ENCODE data around the gene RAMP1.
A peak's percentile ranks its signal among the peaks of the same experiment; 100 is the strongest.

The RAMP1 gene

DNA sequence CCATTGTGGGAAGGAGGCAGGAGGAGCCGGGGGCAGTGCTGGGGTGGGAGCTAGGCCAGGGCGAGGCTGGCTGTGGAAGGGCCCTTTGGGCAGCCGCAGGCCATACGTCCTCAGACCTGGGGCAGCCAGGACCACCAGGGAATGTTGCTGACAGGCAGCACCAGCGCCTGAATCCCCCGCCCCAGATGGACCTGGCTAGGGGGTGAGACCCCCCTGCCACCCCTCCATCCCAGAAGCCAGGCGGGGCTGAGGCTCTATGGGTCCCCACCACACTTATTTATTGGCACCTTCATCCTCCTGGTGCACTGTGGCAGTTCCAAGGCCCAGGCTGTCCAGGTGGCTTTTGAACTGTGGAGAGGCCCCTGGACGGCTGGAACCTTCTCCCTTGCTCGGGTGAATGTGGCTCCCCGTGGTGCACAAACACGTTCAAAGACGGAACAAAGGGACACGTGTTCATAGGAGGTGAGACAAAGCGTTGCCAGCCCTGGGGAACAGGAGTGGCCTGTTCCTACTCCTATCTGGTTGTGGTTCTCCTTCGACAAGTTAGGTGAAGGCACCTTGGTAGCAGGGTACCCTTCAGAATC, 35.1 kb downstream of the RAMP1 start:
- intact Hi-C loops (cut with DNase I; ENCODE audit: low total_unique reads) = loop anchor here (10.0 kb wide), 1 partner anchor 190 kb away; no protein-coding TSS in a partner anchor
- no peak overlapping the region for H3K4me3 ChIP-seq
- H3K9me3 ChIP-seq = no peaks in the 10 kb centered on the region
- TF ChIP-seq, protein P1, sequence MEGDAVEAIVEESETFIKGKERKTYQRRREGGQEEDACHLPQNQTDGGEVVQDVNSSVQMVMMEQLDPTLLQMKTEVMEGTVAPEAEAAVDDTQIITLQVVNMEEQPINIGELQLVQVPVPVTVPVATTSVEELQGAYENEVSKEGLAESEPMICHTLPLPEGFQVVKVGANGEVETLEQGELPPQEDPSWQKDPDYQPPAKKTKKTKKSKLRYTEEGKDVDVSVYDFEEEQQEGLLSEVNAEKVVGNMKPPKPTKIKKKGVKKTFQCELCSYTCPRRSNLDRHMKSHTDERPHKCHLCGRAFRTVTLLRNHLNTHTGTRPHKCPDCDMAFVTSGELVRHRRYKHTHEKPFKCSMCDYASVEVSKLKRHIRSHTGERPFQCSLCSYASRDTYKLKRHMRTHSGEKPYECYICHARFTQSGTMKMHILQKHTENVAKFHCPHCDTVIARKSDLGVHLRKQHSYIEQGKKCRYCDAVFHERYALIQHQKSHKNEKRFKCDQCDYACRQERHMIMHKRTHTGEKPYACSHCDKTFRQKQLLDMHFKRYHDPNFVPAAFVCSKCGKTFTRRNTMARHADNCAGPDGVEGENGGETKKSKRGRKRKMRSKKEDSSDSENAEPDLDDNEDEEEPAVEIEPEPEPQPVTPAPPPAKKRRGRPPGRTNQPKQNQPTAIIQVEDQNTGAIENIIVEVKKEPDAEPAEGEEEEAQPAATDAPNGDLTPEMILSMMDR (IDR thresholded peaks at IDR 0.05) = no peak
- peak overlapping the region; percentile 94 to 99 for H3K27ac ChIP-seq
- peaks cover 0 to 96% (median 55%) of the 10 kb centered on the region in 4 donors for H3K4me1 ChIP-seq
- DNase-seq = peak in 1 of 2 donors; percentile 63
- H3K27me3 ChIP-seq = no peaks in the 10 kb centered on the region
- H3K36me3 ChIP-seq = no peaks in the 10 kb centered on the region

DNA sequence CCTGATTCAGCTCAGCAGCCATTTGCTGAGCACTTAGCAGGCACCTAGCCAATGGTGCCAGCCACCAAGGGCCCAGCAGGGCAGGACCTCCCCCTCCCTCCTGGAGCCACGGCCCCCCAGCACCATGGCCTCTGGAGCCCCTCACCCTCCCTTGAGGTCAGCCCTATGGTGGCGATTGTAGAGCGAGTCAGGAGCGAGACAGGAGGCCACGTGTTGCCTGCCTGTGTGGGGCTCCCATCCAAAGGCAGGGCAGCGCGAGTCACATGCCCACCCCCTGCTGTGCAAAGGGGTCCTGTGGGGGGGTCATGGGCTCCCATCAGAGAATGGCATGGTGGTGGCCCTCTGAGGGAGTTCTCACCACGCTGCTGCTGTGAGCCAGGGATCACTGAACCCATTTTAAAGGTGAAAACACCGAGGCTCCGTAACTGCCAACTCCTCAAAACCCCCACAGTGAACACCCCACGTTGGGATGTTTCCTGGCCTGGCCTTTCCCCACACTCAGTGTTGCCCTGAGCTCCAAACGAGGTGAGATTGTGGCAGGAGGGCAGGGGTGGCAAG, 35.6 kb downstream of the RAMP1 start:
- intact Hi-C loops (cut with DNase I; ENCODE audit: low total_unique reads) = loop anchor here (5.0 to 10.0 kb wide), 2 partner anchors 33 to 190 kb away; no protein-coding TSS in a partner anchor
- TF ChIP-seq, protein P1 (IDR thresholded peaks at IDR 0.05) = no peak
- H3K4me3 ChIP-seq = no peak overlapping the region
- no peaks in the 10 kb centered on the region for H3K36me3 ChIP-seq
- H3K27ac ChIP-seq = peak overlapping the region; percentile 94 to 99
- peaks cover 0 to 96% (median 58%) of the 10 kb centered on the region in 4 donors for H3K4me1 ChIP-seq
- H3K27me3 ChIP-seq = no peaks in the 10 kb centered on the region
- H3K9me3 ChIP-seq = no peaks in the 10 kb centered on the region
- no peak for DNase-seq

DNA sequence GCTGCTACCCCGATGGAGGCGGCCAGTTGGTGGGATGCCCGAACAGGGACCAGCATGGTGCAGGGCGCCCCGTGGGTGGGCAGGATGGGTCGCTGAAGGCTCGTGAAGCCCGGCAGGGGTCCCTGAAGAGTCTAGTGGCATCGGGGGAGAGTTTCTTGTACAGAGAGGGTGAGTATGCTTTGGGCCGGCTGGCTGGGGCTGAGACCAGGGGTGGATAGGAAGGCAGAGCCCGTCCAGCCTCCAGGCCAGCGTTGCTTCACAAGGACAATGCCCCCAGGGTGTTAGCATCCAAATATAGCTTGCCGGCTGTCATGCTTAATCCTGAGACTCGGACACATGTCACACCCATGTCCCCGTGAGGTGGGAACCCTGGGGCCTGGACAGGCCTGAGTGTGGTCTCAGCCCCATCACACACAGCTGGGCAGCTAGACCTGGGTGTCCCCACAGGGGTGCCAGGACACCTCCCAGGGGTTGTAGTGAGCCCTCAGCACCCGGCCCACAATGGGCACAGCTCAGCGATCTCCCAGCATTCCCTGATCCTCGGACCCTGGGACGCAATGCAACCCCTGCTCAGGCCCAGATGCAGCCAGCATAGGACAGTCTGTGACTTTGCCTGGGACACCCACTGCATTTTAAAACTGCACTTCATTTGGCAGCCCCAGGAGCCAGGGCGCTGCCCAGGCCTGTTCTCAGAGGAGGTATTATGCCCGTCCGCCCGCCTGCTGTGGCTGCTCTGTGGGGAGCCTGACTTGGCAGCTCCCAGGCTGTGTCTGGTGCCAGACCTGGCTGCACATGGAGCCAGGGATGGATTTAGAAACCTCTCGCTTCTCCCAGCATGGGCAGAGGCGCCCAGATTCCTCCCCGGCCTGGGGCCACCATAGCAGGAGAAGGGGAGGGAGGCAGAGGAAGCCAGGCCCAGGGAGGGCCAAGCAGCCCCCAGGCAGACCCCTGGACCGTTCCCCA, 36.4 kb downstream of the RAMP1 start:
- H3K27me3 ChIP-seq = no peaks in the 10 kb centered on the region
- H3K27ac ChIP-seq = peak overlapping the region; percentile 94 to 99
- intact Hi-C loops (cut with DNase I; ENCODE audit: low total_unique reads) = loop anchor here (5.0 to 10.0 kb wide), 2 partner anchors 34 to 191 kb away; no protein-coding TSS in a partner anchor
- TF ChIP-seq, protein P1 (IDR thresholded peaks at IDR 0.05) = no peak
- H3K9me3 ChIP-seq = no peaks in the 10 kb centered on the region
- peak; percentile 77 to 94 for DNase-seq
- no peak overlapping the region for H3K4me3 ChIP-seq
- no peaks in the 10 kb centered on the region for H3K36me3 ChIP-seq
- H3K4me1 ChIP-seq = peaks cover 0 to 94% (median 60%) of the 10 kb centered on the region in 4 donors

DNA sequence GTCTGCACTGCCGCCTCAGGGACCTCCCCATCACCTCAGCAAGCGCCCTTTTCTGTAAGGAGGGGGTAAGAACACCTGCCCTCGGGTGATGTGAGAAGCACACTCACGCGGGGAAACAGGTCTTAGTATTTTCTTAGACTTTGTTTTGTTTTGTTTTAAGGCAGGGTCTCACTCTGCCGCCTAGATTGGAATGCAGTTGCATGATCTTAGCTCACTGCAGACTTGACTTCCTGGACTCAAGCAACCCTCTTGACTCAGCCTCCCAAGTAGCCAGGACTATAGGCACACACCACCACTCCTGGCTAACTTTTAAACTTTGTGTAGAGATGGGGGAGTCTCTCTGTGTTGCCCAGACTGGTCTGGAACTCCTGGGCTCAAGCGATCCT, 37.1 kb downstream of the RAMP1 start:
- H3K27ac ChIP-seq = peak overlapping the region; percentile 94 to 99
- peaks cover 0 to 97% (median 64%) of the 10 kb centered on the region in 4 donors for H3K4me1 ChIP-seq
- intact Hi-C loops (cut with DNase I; ENCODE audit: low total_unique reads) = loop anchor here (5.0 to 10.0 kb wide), 2 partner anchors 34 to 192 kb away; no protein-coding TSS in a partner anchor

DNA sequence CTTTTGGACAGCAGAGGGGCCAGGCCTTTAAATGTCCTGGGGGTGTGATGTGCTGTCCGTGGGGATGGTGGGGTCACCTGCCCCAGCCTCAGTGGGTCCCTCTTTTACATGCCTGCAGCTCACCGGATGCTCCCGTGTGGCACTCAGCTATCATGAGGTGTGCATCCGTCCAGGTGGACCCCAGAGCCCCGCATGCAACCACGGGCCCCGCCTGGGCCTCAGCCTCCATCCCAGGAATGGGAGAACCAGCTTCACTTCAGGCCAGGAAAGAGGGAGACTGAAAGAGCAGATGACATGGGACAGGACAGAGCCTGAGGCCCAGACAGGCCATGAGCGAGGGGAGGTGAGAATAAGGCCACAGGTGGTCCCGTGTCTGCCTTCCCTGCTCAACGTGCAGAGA, 37.5 kb downstream of the RAMP1 start:
- intact Hi-C loops (cut with DNase I; ENCODE audit: low total_unique reads) = loop anchor here (5.0 to 10.0 kb wide), 2 partner anchors 35 to 192 kb away; no protein-coding TSS in a partner anchor
- peak overlapping the region; percentile 94 to 99 for H3K27ac ChIP-seq

More for the DNA sequence above, 37.1 kb downstream of the RAMP1 start:
- Histone ChIP-seq H3K36me3 (no peaks in the 10 kb centered on the region), H3K27me3 (no peaks in the 10 kb centered on the region), H3K4me3 (no peak overlapping the region), H3K9me3 (no peaks in the 10 kb centered on the region)
- TF ChIP-seq, protein P1 (IDR thresholded peaks at IDR 0.05) = no peak
- no peak for DNase-seq

More for the DNA sequence above, 37.5 kb downstream of the RAMP1 start:
- TF ChIP-seq, protein P1 (IDR thresholded peaks at IDR 0.05) = no peak
- Histone ChIP-seq H3K36me3 (no peaks in the 10 kb centered on the region), H3K4me1 (peaks cover 0 to 97% (median 68%) of the 10 kb centered on the region in 4 donors), H3K27me3 (no peaks in the 10 kb centered on the region), H3K4me3 (no peak overlapping the region), H3K9me3 (no peaks in the 10 kb centered on the region)
- DNase-seq = peak in 1 of 2 donors; percentile 64
